H9 (cell line): ENCODE measurements around the gene GRAP2. TPM values are rescaled to one million over a fixed set of nuclear protein-coding genes. Genes with fewer than 3 reads are reported as not detected.

Experiments
- DNase-seq: peaks from one replicate; pipeline ENCODE4 v3.0.0-alpha.2; 2017
- H2AFZ ChIP-seq: one replicate; pipeline ENCODE4 v1.6.1; 2013; ENCODE audit warnings: mild to moderate bottlenecking, low read length, control low read depth, moderate library complexity
- H2AK5ac ChIP-seq: 2 replicates; pipeline ENCODE4 v1.6.1; 2013; ENCODE audit warnings: low read length, control low read depth, mixed read lengths; ENCODE audit not compliant: insufficient read length
- H2BK120ac ChIP-seq: one replicate; pipeline ENCODE4 v1.6.1; 2013; ENCODE audit warnings: low read depth, mild to moderate bottlenecking, low read length, control low read depth, inconsistent platforms; ENCODE audit not compliant: poor library complexity, severe bottlenecking
- H2BK12ac ChIP-seq: 2 replicates; pipeline ENCODE4 v1.6.1; 2013; ENCODE audit warnings: low read length, control low read depth, mixed read lengths, low read depth; ENCODE audit not compliant: insufficient read length
- H2BK15ac ChIP-seq: 2 replicates; pipeline ENCODE4 v1.6.1; 2013; ENCODE audit warnings: low read depth, low read length, control low read depth
- H2BK20ac ChIP-seq: one replicate; pipeline ENCODE4 v1.6.1; 2013; ENCODE audit warnings: low read depth, mild to moderate bottlenecking, low read length, control low read depth, inconsistent platforms; ENCODE audit not compliant: poor library complexity, severe bottlenecking
- H2BK5ac ChIP-seq: 2 replicates; pipeline ENCODE4 v1.6.1; 2013; ENCODE audit warnings: low read length, control low read depth, mixed read lengths; ENCODE audit not compliant: insufficient read length
- H3K14ac ChIP-seq: 2 replicates; pipeline ENCODE4 v1.6.1; 2013; ENCODE audit warnings: low read length, control low read depth; ENCODE audit not compliant: insufficient read depth
- H3K18ac ChIP-seq: 2 replicates; pipeline ENCODE4 v1.6.1; 2013; ENCODE audit warnings: low read depth, mild to moderate bottlenecking, mixed read lengths, low read length, control low read depth; ENCODE audit not compliant: insufficient read length
- H3K23ac ChIP-seq: 2 replicates; pipeline ENCODE4 v1.6.1; 2013; ENCODE audit warnings: low read length, control low read depth, mixed read lengths, low read depth; ENCODE audit not compliant: insufficient read length
- H3K23me2 ChIP-seq: 2 replicates; pipeline ENCODE4 v1.6.1; 2013; ENCODE audit warnings: low read depth, mild to moderate bottlenecking, mixed read lengths, low read length, control low read depth; ENCODE audit not compliant: insufficient read length, poor library complexity, severe bottlenecking
- H3K27ac ChIP-seq: 2 replicates; pipeline ENCODE4 v1.5.1; 2013; ENCODE audit warnings: low read length, control low read depth, mixed read lengths, low read depth; ENCODE audit not compliant: insufficient read length
- H3K27me3 ChIP-seq: 2 replicates; pipeline ENCODE4 v1.6.1; 2013; ENCODE audit warnings: low read length, control low read depth, inconsistent platforms; ENCODE audit not compliant: insufficient read depth
- H3K4ac ChIP-seq: 2 replicates; pipeline ENCODE4 v1.6.1; 2013; ENCODE audit warnings: low read depth, mild to moderate bottlenecking, control low read depth, inconsistent platforms, low read length, moderate library complexity
- H3K4me1 ChIP-seq: 2 replicates; pipeline ENCODE4 v1.6.1; 2013; ENCODE audit warnings: low read length, control low read depth, inconsistent platforms; ENCODE audit not compliant: insufficient read depth
- H3K4me2 ChIP-seq: 2 replicates; pipeline ENCODE4 v1.6.1; 2013; ENCODE audit warnings: low read length, control low read depth, mixed read lengths; ENCODE audit not compliant: insufficient read length, insufficient read depth
- H3K56ac ChIP-seq: 2 replicates; pipeline ENCODE4 v1.6.1; 2013; ENCODE audit warnings: low read depth, mild to moderate bottlenecking, mixed read lengths, low read length, control low read depth; ENCODE audit not compliant: insufficient read length
- H3K79me1 ChIP-seq: 2 replicates; pipeline ENCODE4 v1.6.1; 2013; ENCODE audit warnings: low read depth, mild to moderate bottlenecking, moderate library complexity, low read length, control low read depth, inconsistent platforms; ENCODE audit not compliant: insufficient read depth, poor library complexity, severe bottlenecking
- H3K79me2 ChIP-seq: 2 replicates; pipeline ENCODE4 v1.6.1; 2013; ENCODE audit warnings: low read length, control low read depth, inconsistent platforms; ENCODE audit not compliant: insufficient read depth
- H3K9ac ChIP-seq: 2 replicates; pipeline ENCODE4 v1.6.1; 2013; ENCODE audit warnings: low read length, control low read depth, mixed read lengths; ENCODE audit not compliant: insufficient read length; ENCODE audit errors: extremely low read depth
- H3K9me3 ChIP-seq: one replicate; pipeline ENCODE4 v1.6.1; 2013; ENCODE audit warnings: low read depth, low read length, inconsistent platforms; ENCODE audit not compliant: control insufficient read depth
- H3T11ph ChIP-seq: one replicate; pipeline ENCODE4 v1.6.1; 2013; ENCODE audit warnings: mild to moderate bottlenecking, low read length, control low read depth, inconsistent platforms
- H4K20me1 ChIP-seq: one replicate; pipeline ENCODE4 v1.6.1; 2013; ENCODE audit not compliant: control insufficient read depth, insufficient read length, insufficient read depth
- H4K5ac ChIP-seq: 2 replicates; pipeline ENCODE4 v1.6.1; 2013; ENCODE audit warnings: low read depth, mild to moderate bottlenecking, mixed read lengths, low read length, control low read depth; ENCODE audit not compliant: insufficient read length
- H4K8ac ChIP-seq: replicated peaks from 2 replicates; pipeline ENCODE4 v1.6.1; 2013; ENCODE audit warnings: low read length, control low read depth, mixed read lengths, low read depth; ENCODE audit not compliant: insufficient read length
- H4K91ac ChIP-seq: 2 replicates; pipeline ENCODE4 v1.6.1; 2013; ENCODE audit warnings: low read depth, mild to moderate bottlenecking, moderate library complexity, mixed read lengths, low read length, control low read depth; ENCODE audit not compliant: insufficient read length
- H3K27ac Mint-ChIP-seq, 3 experiments: 2 replicates in 2 of 3; 3 replicates in 1 of 3; pipeline ENCODE4 v1.8.0; 2020 to 2021; ENCODE audit warnings: mixed read lengths in 3 of 3, mild to moderate bottlenecking in 1 of 3, moderate library complexity in 1 of 3
- H3K27me3 Mint-ChIP-seq: 2 replicates; pipeline ENCODE4 v1.8.0; 2021; ENCODE audit warnings: low read depth, mild to moderate bottlenecking, moderate library complexity, mixed read lengths
- H3K36me3 Mint-ChIP-seq, 3 experiments: 2 replicates in 2 of 3; 3 replicates in 1 of 3; pipeline ENCODE4 v1.8.0; 2020 to 2021; ENCODE audit warnings: low read depth in 3 of 3, mixed read lengths in 3 of 3; ENCODE audit not compliant: insufficient read depth in 1 of 3
- H3K4me1 Mint-ChIP-seq, 2 experiments: 2 replicates each; pipeline ENCODE4 v1.8.0; 2020; ENCODE audit warnings: mixed read lengths in 2 of 2
- H3K4me3 Mint-ChIP-seq, 2 experiments: 2 replicates in 1 of 2; 3 replicates in 1 of 2; pipeline ENCODE4 v1.8.0; 2020 to 2021; ENCODE audit warnings: mild to moderate bottlenecking in 2 of 2, mixed read lengths in 2 of 2, moderate library complexity in 1 of 2
- H3K9me3 Mint-ChIP-seq, 2 experiments: 2 replicates in 1 of 2; 3 replicates in 1 of 2; pipeline ENCODE4 v1.8.0; 2020; ENCODE audit warnings: mild to moderate bottlenecking in 2 of 2, mixed read lengths in 2 of 2, moderate library complexity in 1 of 2
- WGBS: extraction: QIAGEN DNeasy Blood & Tissue Kit; methylation state at CpG from one replicate; pipeline ENCODE4 v1.1.7; 2013; ENCODE audit warnings: missing lambda C conversion rate, low lambda C conversion rate, mixed read lengths; ENCODE audit not compliant: insufficient read length; ENCODE audit errors: extremely low coverage; 5-methylcytosine and 5-hydroxymethylcytosine counted together
- total RNA-seq: library from RNA; stranded (reverse); gene quantifications from 2 replicates; pipeline ENCODE4 v1.2.1, GENCODE V29; 2021
- TF ChIP-seq, protein P1 (sequence below): fragments of 200-600 bp; sonication (generic); conservative IDR thresholded peaks from 3 replicates; pipeline ENCODE4 v1.8.0; 2021; ENCODE audit warnings: antibody characterized with exemption, mild to moderate bottlenecking

The GRAP2 gene
- total RNA-seq, 1 experiment from 2014 or later: not detected

DNA sequence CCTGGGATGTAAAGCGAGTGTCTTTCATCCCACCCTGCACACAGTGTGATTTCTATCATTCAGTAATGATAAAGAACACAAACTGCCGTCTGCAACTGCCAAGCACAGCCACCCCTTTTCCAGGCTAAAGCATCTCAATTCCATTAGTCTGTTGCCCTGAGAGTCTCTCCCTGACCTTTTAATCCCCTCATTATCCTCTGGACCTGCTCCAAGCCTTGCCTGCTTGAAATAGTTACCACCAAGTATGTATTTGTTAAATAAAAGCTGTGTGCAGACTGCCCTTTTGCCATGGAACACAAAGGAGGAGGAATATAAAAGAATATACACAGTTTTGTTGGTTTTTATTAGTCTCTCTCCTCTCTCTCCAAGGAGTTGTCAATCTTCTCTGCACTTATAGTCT lies 13.0 kb downstream of the GRAP2 start:
- no peak overlapping the region for H3K4ac ChIP-seq
- H3K9me3 Mint-ChIP-seq: no peaks in the 10 kb centered on the region
- no peak for DNase-seq
- H4K91ac ChIP-seq: no peak overlapping the region
- no peak overlapping the region for H2AK5ac ChIP-seq
- no peak overlapping the region for H4K5ac ChIP-seq
- no peak overlapping the region for H2AFZ ChIP-seq
- no peak overlapping the region for H3K27ac ChIP-seq
- H3K27ac Mint-ChIP-seq: no peak overlapping the region
- H3K23ac ChIP-seq: no peak overlapping the region
- no peaks in the 10 kb centered on the region for H3K23me2 ChIP-seq
- no peaks in the 10 kb centered on the region for H4K20me1 ChIP-seq
- H3K27me3 Mint-ChIP-seq: peaks cover 4% of the 10 kb centered on the region
- H3K14ac ChIP-seq: no peak overlapping the region
- H3K79me1 ChIP-seq: no peaks in the 10 kb centered on the region
- H3K9me3 ChIP-seq: no peaks in the 10 kb centered on the region
- H3K4me2 ChIP-seq: no peak overlapping the region
- H3K4me1 Mint-ChIP-seq: peaks cover 13 to 33% of the 10 kb centered on the region in 2 experiments
- H3K9ac ChIP-seq: no peak overlapping the region
- H2BK20ac ChIP-seq: no peak overlapping the region
- H3T11ph ChIP-seq: no peak overlapping the region
- H2BK120ac ChIP-seq: no peak overlapping the region
- no peak overlapping the region for H2BK5ac ChIP-seq
- WGBS: no CpG with 5 or more reads among the region's 2 CpGs
- H3K36me3 Mint-ChIP-seq: no peaks in the 10 kb centered on the region
- no peaks in the 10 kb centered on the region for H3K4me1 ChIP-seq
- no peak overlapping the region for H4K8ac ChIP-seq
- H2BK15ac ChIP-seq: no peak overlapping the region
- no peak overlapping the region for H3K56ac ChIP-seq
- no peaks in the 10 kb centered on the region for H3K79me2 ChIP-seq
- TF ChIP-seq, protein P1, sequence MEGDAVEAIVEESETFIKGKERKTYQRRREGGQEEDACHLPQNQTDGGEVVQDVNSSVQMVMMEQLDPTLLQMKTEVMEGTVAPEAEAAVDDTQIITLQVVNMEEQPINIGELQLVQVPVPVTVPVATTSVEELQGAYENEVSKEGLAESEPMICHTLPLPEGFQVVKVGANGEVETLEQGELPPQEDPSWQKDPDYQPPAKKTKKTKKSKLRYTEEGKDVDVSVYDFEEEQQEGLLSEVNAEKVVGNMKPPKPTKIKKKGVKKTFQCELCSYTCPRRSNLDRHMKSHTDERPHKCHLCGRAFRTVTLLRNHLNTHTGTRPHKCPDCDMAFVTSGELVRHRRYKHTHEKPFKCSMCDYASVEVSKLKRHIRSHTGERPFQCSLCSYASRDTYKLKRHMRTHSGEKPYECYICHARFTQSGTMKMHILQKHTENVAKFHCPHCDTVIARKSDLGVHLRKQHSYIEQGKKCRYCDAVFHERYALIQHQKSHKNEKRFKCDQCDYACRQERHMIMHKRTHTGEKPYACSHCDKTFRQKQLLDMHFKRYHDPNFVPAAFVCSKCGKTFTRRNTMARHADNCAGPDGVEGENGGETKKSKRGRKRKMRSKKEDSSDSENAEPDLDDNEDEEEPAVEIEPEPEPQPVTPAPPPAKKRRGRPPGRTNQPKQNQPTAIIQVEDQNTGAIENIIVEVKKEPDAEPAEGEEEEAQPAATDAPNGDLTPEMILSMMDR: no peak
- H3K27me3 ChIP-seq: no peaks in the 10 kb centered on the region
- H2BK12ac ChIP-seq: no peak overlapping the region
- H3K4me3 Mint-ChIP-seq: no peak overlapping the region
- H3K18ac ChIP-seq: no peak overlapping the region
